Measurements from ENCODE around the gene CDKN2AIP. TPM values are rescaled to one million over a fixed set of nuclear protein-coding genes. Genes with fewer than 3 reads are reported as not detected.

The CDKN2AIP gene
- total RNA-seq, 1 experiment from 2014 or later = 6.4 TPM

- Histone ChIP-seq H3K27ac (ENCODE audit: low read depth, low read length) (peak overlapping the region; percentile 71), H3K9me3 (ENCODE audit: control insufficient read depth in 1 of 2, insufficient read depth in 1 of 2, low read depth in 1 of 2, low read length in 2 of 2) (no peaks in the 10 kb centered on the region), H3K4me2 (ENCODE audit: low read length) (peak overlapping the region; percentile 79), H2AFZ (ENCODE audit: low read depth, low read length, poor library complexity, severe bottlenecking) (peak overlapping the region; percentile 61), H3K9ac (ENCODE audit: low read length) (peak overlapping the region; percentile 56), H4K20me1 (ENCODE audit: insufficient read depth) (no peaks in the 10 kb centered on the region), H3K9me2 (ENCODE audit: insufficient read depth) (no peaks in the 10 kb centered on the region), H3K27me3 (ENCODE audit: insufficient read depth, low read length) (no peaks in the 10 kb centered on the region), H3K79me2 (ENCODE audit: insufficient read depth, low read length) (no peaks in the 10 kb centered on the region), H3K4me3 (replicated peaks in 1 of 2; ENCODE audit: low read depth in 1 of 2, low read length in 2 of 2) (peak overlapping the region in 1 of 2 experiments; percentile 41; a peak in 2 of 4 replicates), H3K36me3 (ENCODE audit: control insufficient read depth in 1 of 2, insufficient read depth in 2 of 2, low read length in 2 of 2) (no peaks in the 10 kb centered on the region), H3K4me1 (ENCODE audit: control insufficient read depth in 1 of 2, insufficient read depth in 2 of 2, low read length in 2 of 2) (peaks cover 6 to 35% of the 10 kb centered on the region in 2 experiments)
- ChIA-PET RAD21 (ENCODE audit: low non-redundant PET in 1 of 2, low total read pairs in 2 of 2, uncharacterized antibody in 2 of 2, unreplicated experiment in 2 of 2) (no interaction called here), CTCF (no interaction called here), POLR2A (no interaction called here)
- ATAC-seq (peak; percentile 86), DNase-seq (ENCODE audit: low read depth, low spot score) (peak; percentile 82)
- intact Hi-C loops (cut with micrococcal nuclease) = no loop called here
- BruUV-seq (replicated peaks) = no TSS peak
- TF ChIP-seq ZBTB33 (IDR thresholded peaks at IDR 0.05; ENCODE audit: extremely low read depth, insufficient replicate concordance, low read length) (no peak), SP1 (IDR thresholded peaks at IDR 0.05; ENCODE audit: low read depth) (peak; percentile 80), ZNF274 (IDR thresholded peaks at IDR 0.05; ENCODE audit: low read depth, low read length) (no peak), ATF3 (IDR thresholded peaks at IDR 0.05) (no peak; the same call in 1 of the 2 replicates), SIN3A (IDR thresholded peaks at IDR 0.05; ENCODE audit: low read depth) (no peak), RAD21 (IDR thresholded peaks at IDR 0.05; ENCODE audit: low read depth) (0 out of 2 replicates have a peak, but pooled peaks have one; percentile 6), ZFX (IDR thresholded peaks at IDR 0.05) (no peak), POLR2A (IDR thresholded peaks at IDR 0.05; ENCODE audit: borderline replicate concordance, extremely low read depth, insufficient read depth, insufficient read length) (no peak), EGR1 (IDR thresholded peaks at IDR 0.05; ENCODE audit: low read depth) (no peak), TCF7L2 (IDR thresholded peaks at IDR 0.05; ENCODE audit: borderline replicate concordance, extremely low read depth, insufficient read depth, insufficient read length) (no peak), CBX3 (IDR thresholded peaks at IDR 0.05; ENCODE audit: low read depth) (peak; percentile 30; the same call in 1 of the 2 replicates), ELF1 (IDR thresholded peaks at IDR 0.05; ENCODE audit: borderline replicate concordance, low read depth) (no peak), EZH2phosphoT487 (IDR thresholded peaks at IDR 0.05; ENCODE audit: borderline replicate concordance) (no peak), MAX (IDR thresholded peaks at IDR 0.05) (0 out of 2 replicates have a peak, but pooled peaks have one; percentile 18), EZH2 (IDR thresholded peaks at IDR 0.05) (no peak), YY1 (IDR thresholded peaks at IDR 0.05; ENCODE audit: extremely low read depth, insufficient replicate concordance, low read depth, low read length) (no peak), CTCF (IDR thresholded peaks at IDR 0.05 in 2 of 3, conservative IDR thresholded peaks at IDR 0.05 in 1 of 3; ENCODE audit: borderline replicate concordance in 1 of 3, insufficient read depth in 1 of 3, low read depth in 2 of 3, low read length in 2 of 3) (no peak), CEBPB (IDR thresholded peaks at IDR 0.05; ENCODE audit: low read depth) (peak; percentile 76), SRF (IDR thresholded peaks at IDR 0.05; ENCODE audit: low read depth) (0 out of 2 replicates have a peak, but pooled peaks have one; percentile 49), POLR2AphosphoS5 (IDR thresholded peaks at IDR 0.05; ENCODE audit: low read depth, low read length) (peak; percentile 39; the same call in 1 of the 2 replicates), JUND (IDR thresholded peaks at IDR 0.05) (peak; percentile 91)
These were observed 5.8 kb upstream of the CDKN2AIP start for GRCh38 chr4:183438458-183439113.
